ENCODE results near the gene MICAL3.
"Not testable (repeated sequence)": the region's sequence is repeated elsewhere in the genome, so short reads cannot be mapped to it uniquely, and the experiment has no call there.

The MICAL3 gene

GRCh38 chr22:17772958-17773605 is 251.3 kb downstream of the MICAL3 start:
- peak overlapping the region in 4 of 5 donors; percentile 26 to 78 (median 70) for H3K9ac ChIP-seq (ENCODE audit: low read length in 5 of 5)
- peak overlapping the region; percentile 52 to 74 (median 72) for H3K4me3 ChIP-seq (ENCODE audit: low read depth in 1 of 5, low read length in 5 of 5)
- no peaks in the 10 kb centered on the region for H3K9me3 ChIP-seq (ENCODE audit: control insufficient read depth in 5 of 5, low read length in 5 of 5)
- H3K4me1 ChIP-seq (ENCODE audit: control insufficient read depth in 5 of 5, insufficient read depth in 5 of 5, low read length in 5 of 5) = peaks cover 4 to 63% (median 43%) of the 10 kb centered on the region in 5 donors
- no peaks in the 10 kb centered on the region for H3K27me3 ChIP-seq (ENCODE audit: control insufficient read depth in 5 of 5, insufficient read depth in 4 of 5, low read length in 5 of 5)
- no peak overlapping the region for H3K27ac ChIP-seq (ENCODE audit: low read depth, low read length)
- H3K36me3 ChIP-seq (ENCODE audit: control insufficient read depth in 5 of 5, insufficient read depth in 5 of 5, low read length in 5 of 5) = no peaks in the 10 kb centered on the region

DNA sequence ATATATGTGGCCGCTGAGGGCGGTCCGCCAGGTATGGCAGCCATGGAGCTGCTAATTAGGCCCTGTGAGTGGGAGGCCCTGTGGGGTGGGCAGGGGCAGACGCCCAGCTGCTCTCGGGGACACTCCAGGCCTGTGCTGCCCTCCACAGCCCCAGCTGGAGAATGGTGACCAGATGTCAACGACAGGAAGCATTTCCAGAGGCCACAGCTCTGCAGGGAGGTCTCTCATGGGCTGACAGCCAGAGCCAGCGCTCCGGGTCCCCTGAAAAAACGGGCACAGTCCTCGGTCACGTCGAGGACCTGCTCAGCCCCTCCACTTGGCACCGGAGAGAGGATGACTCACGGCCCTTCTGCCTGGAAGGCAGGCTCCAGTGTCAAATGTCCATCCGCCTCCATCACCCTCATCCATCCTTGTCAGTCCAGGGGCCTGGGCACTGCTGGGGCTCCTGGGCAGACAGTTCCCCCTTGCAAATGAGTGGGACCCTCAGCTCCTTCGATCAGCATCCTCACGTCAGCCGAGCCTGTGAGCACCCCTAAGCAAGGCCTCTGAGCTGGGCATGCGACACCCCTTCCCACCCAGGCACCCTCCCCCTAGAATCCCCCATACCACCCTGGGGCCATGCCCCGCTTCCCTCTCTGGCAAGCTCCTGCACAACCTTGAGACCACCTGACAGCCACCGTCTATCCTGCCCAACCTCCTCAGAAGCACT is 252.0 kb downstream of the MICAL3 start:
- Histone ChIP-seq H3K27me3 (ENCODE audit: control insufficient read depth in 5 of 5, insufficient read depth in 4 of 5, low read length in 5 of 5) (no peaks in the 10 kb centered on the region), H3K4me1 (ENCODE audit: control insufficient read depth in 5 of 5, insufficient read depth in 5 of 5, low read length in 5 of 5) (peaks cover 1 to 56% (median 43%) of the 10 kb centered on the region in 5 donors), H3K9ac (ENCODE audit: low read length in 5 of 5) (no peak overlapping the region), H3K9me3 (ENCODE audit: control insufficient read depth in 5 of 5, low read length in 5 of 5) (no peaks in the 10 kb centered on the region), H3K36me3 (ENCODE audit: control insufficient read depth in 5 of 5, insufficient read depth in 5 of 5, low read length in 5 of 5) (no peaks in the 10 kb centered on the region), H3K27ac (ENCODE audit: low read depth, low read length) (no peak overlapping the region), H3K4me3 (ENCODE audit: low read depth in 1 of 5, low read length in 5 of 5) (peak overlapping the region in 2 of 5 donors; percentile 68 to 72)

DNA sequence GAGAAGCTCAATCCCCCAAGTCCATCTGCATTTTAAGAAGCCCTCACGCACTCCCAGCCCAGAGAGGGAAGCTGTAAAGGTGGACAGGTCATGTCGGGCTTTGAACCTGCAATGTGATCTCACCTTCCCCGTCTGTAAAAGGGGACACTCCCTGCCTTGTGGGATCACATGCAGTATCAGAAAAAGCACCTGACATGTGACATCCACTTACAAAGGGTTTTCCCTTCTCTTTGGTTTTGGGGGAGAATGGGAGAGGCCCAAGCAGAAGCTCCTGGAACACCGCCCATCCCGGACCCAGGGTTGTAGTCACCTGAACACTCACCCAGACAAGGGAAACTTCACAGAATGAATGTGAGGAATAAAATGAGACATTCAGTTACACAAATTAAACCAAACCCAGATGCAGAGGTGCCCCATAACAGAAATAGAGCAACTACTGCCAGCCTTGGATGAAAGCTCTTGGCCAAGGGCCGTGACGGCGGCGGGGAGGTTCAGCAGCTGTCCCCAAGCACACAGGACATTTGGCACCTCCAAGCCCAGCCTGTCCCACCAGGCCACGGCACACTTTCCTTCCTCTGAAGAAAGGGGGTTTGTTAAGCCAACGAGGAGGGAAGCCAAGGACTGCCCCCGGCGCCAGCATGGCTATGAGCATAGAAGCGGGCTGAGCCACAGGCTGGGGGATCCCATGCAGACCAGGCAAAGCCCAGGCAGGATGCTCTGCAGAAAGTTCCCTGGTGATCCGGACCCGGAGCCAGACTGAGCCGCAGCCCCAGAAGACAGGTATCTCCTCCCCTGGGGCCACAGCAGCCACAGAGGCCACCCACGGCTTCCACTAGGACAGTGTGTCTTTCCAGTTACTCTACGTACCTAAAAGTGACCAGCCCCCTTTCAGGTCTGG is 253.9 kb downstream of the MICAL3 start:
- H3K36me3 ChIP-seq (ENCODE audit: control insufficient read depth in 5 of 5, insufficient read depth in 5 of 5, low read length in 5 of 5) = no peaks in the 10 kb centered on the region
- H3K4me3 ChIP-seq (ENCODE audit: low read depth in 1 of 5, low read length in 5 of 5) = no peak overlapping the region
- H3K27me3 ChIP-seq (ENCODE audit: control insufficient read depth in 5 of 5, insufficient read depth in 4 of 5, low read length in 5 of 5) = no peaks in the 10 kb centered on the region
- H3K27ac ChIP-seq (ENCODE audit: low read depth, low read length) = no peak overlapping the region
- no peak overlapping the region for H3K9ac ChIP-seq (ENCODE audit: low read length in 5 of 5)
- H3K9me3 ChIP-seq (ENCODE audit: control insufficient read depth in 5 of 5, low read length in 5 of 5) = no peaks in the 10 kb centered on the region
- H3K4me1 ChIP-seq (ENCODE audit: control insufficient read depth in 5 of 5, insufficient read depth in 5 of 5, low read length in 5 of 5) = peaks cover 1 to 50% (median 39%) of the 10 kb centered on the region in 5 donors

DNA sequence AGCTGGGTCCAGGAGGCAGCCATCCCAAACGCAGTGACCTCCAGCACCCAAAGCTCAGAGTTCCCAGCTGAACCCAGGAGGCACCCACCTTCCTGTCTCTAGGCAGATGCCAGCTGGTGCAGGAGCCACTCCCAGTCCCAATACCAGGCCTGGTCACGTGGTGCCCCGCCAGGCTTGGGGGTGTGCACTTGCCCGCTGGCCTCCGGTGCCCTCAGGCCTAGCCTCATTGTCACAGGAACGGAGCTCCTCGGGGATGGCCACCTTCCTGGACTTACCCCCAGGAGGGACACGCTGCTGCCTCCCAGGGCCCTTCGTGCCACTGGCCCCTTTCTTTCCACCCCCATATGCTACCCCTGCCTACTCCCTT is 254.7 kb downstream of the MICAL3 start:
- no peak overlapping the region for H3K9ac ChIP-seq (ENCODE audit: low read length in 5 of 5)
- no peaks in the 10 kb centered on the region for H3K36me3 ChIP-seq (ENCODE audit: control insufficient read depth in 5 of 5, insufficient read depth in 5 of 5, low read length in 5 of 5)
- peaks cover 1 to 43% (median 33%) of the 10 kb centered on the region in 5 donors for H3K4me1 ChIP-seq (ENCODE audit: control insufficient read depth in 5 of 5, insufficient read depth in 5 of 5, low read length in 5 of 5)
- H3K27me3 ChIP-seq (ENCODE audit: control insufficient read depth in 5 of 5, insufficient read depth in 4 of 5, low read length in 5 of 5) = no peaks in the 10 kb centered on the region
- no peaks in the 10 kb centered on the region for H3K9me3 ChIP-seq (ENCODE audit: control insufficient read depth in 5 of 5, low read length in 5 of 5)
- H3K27ac ChIP-seq (ENCODE audit: low read depth, low read length) = no peak overlapping the region
- H3K4me3 ChIP-seq (ENCODE audit: low read depth in 1 of 5, low read length in 5 of 5) = no peak overlapping the region

DNA sequence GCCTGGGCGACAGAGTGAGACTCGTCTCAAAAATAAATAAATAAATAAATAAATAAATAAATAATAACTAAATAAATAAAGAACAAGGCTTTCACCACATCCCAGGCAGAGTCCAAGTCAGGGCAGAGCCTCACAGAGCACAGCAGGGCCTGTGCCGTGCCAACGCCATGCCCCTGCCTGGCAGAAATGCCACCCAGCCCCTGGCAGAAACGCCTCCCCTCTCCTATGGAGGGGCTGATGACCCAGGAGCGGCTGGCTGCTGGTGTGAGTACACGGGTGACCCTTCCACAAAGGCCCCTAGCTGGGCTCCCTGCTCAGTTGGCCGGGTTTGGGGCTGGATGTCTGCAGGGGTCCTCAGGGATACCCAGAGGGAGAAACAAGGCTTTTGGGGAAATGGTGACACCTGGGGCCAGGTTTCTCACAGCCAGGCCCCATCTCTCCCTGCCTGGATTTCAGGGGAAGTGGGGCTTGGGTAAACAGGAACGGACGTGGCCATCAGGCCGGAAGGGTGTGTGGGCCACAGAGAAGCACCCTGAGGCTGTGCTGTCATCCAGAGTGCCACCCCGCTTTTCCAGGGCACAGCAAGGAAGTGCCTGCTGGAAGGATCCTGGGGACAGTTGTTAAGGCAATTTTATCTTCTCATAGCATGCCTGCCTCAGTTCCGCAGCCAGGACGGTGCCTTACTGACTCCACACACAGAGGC is 255.2 kb downstream of the MICAL3 start:
- H3K36me3 ChIP-seq (ENCODE audit: control insufficient read depth in 5 of 5, insufficient read depth in 5 of 5, low read length in 5 of 5) = no peaks in the 10 kb centered on the region
- H3K27me3 ChIP-seq (ENCODE audit: control insufficient read depth in 5 of 5, insufficient read depth in 4 of 5, low read length in 5 of 5) = no peaks in the 10 kb centered on the region
- H3K9ac ChIP-seq (ENCODE audit: low read length in 5 of 5) = no peak overlapping the region
- no peaks in the 10 kb centered on the region for H3K9me3 ChIP-seq (ENCODE audit: control insufficient read depth in 5 of 5, low read length in 5 of 5)
- no peak overlapping the region for H3K4me3 ChIP-seq (ENCODE audit: low read depth in 1 of 5, low read length in 5 of 5)
- no peak overlapping the region for H3K27ac ChIP-seq (ENCODE audit: low read depth, low read length)
- H3K4me1 ChIP-seq (ENCODE audit: control insufficient read depth in 5 of 5, insufficient read depth in 5 of 5, low read length in 5 of 5) = peaks cover 0 to 41% (median 31%) of the 10 kb centered on the region in 5 donors

DNA sequence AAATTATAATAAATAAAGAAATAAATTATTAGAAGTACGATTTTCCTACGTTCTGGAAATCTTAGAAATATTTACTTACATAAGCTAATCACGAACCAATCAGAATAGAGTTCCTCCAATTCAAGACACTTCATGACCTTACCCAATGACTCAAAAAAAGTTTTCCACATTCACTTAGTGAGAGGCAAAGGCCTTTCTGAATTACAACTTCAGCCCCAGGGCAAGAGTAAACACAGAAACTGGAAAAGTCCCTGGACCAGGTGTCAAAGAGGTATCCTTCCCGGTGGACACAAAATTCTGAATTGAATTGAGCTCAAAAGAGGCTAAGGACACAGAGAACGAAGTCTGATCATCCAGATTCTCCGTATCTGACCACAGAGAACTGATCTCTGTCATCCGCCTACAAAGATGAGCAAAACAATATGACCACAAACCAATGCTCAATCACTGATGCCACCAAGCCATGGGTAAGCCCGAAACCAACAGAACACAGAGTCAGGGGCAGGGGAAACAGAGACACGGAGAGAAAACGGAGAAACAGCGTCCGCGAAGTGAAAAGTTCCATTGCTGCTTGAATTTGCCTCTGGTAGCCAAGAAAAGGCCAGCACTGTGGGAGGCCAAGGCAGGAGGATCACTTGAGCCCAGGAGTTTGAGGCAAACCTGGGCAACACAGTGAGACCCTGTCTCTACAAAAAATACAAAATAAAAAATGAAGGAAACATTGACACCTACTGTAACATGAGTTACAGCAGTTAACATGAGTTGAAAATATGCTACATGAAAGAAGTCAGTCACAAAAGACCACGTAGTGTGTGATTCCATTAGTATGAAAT is 256.9 kb downstream of the MICAL3 start:
- H3K9me3 ChIP-seq (ENCODE audit: control insufficient read depth in 5 of 5, low read length in 5 of 5) = no peaks in the 10 kb centered on the region
- H3K36me3 ChIP-seq (ENCODE audit: control insufficient read depth in 5 of 5, insufficient read depth in 5 of 5, low read length in 5 of 5) = no peaks in the 10 kb centered on the region
- H3K4me1 ChIP-seq (ENCODE audit: control insufficient read depth in 5 of 5, insufficient read depth in 5 of 5, low read length in 5 of 5) = peaks cover 0 to 32% (median 23%) of the 10 kb centered on the region in 5 donors
- no peaks in the 10 kb centered on the region for H3K27me3 ChIP-seq (ENCODE audit: control insufficient read depth in 5 of 5, insufficient read depth in 4 of 5, low read length in 5 of 5)
- no peak overlapping the region for H3K9ac ChIP-seq (ENCODE audit: low read length in 5 of 5)
- no peak overlapping the region for H3K27ac ChIP-seq (ENCODE audit: low read depth, low read length)
- H3K4me3 ChIP-seq (ENCODE audit: low read depth in 1 of 5, low read length in 5 of 5) = no peak overlapping the region

DNA sequence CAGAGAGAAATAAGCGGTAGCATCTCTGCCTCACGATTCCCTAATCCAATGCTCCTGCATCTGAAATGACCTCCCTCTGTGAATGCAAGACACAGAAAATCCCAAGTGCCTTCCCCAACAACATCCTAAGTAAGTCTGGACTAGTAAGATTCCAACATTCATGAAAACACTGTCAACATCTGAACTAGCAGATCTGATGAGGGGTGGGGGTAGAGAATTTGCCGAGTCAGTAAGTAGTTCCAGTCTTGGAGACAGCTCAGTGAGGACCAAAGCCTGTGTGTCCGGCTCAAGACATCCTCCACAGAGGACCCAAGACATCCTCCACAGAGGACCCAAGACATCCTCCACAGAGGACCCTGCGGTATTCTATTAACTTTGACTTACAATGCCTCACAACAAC is 259.5 kb downstream of the MICAL3 start:
- not testable (repeated sequence) for H3K9me3 ChIP-seq (ENCODE audit: control insufficient read depth in 5 of 5, low read length in 5 of 5); H3K36me3 ChIP-seq (ENCODE audit: control insufficient read depth in 5 of 5, insufficient read depth in 5 of 5, low read length in 5 of 5); H3K27me3 ChIP-seq (ENCODE audit: control insufficient read depth in 5 of 5, insufficient read depth in 4 of 5, low read length in 5 of 5); H3K4me3 ChIP-seq (ENCODE audit: low read depth in 1 of 5, low read length in 5 of 5); H3K27ac ChIP-seq (ENCODE audit: low read depth, low read length); H3K9ac ChIP-seq (ENCODE audit: low read length in 5 of 5)
- H3K4me1 ChIP-seq (ENCODE audit: control insufficient read depth in 5 of 5, insufficient read depth in 5 of 5, low read length in 5 of 5) = peaks cover 0 to 16% (median 12%) of the 10 kb centered on the region in 5 donors

GRCh38 chr22:17764036-17764435 is 260.3 kb downstream of the MICAL3 start:
- Histone ChIP-seq H3K27ac (ENCODE audit: low read depth, low read length) (no peak overlapping the region), H3K9me3 (ENCODE audit: control insufficient read depth in 5 of 5, low read length in 5 of 5) (no peaks in the 10 kb centered on the region), H3K27me3 (ENCODE audit: control insufficient read depth in 5 of 5, insufficient read depth in 4 of 5, low read length in 5 of 5) (no peaks in the 10 kb centered on the region), H3K9ac (ENCODE audit: low read length in 5 of 5) (no peak overlapping the region), H3K36me3 (ENCODE audit: control insufficient read depth in 5 of 5, insufficient read depth in 5 of 5, low read length in 5 of 5) (no peaks in the 10 kb centered on the region), H3K4me3 (ENCODE audit: low read depth in 1 of 5, low read length in 5 of 5) (no peak overlapping the region), H3K4me1 (ENCODE audit: control insufficient read depth in 5 of 5, insufficient read depth in 5 of 5, low read length in 5 of 5) (peaks cover 0 to 7% (median 5%) of the 10 kb centered on the region in 5 donors)

- H3K27ac ChIP-seq (ENCODE audit: low read depth, low read length); H3K4me3 ChIP-seq (ENCODE audit: low read depth in 1 of 5, low read length in 5 of 5); H3K36me3 ChIP-seq (ENCODE audit: control insufficient read depth in 5 of 5, insufficient read depth in 5 of 5, low read length in 5 of 5); H3K4me1 ChIP-seq (ENCODE audit: control insufficient read depth in 5 of 5, insufficient read depth in 5 of 5, low read length in 5 of 5); H3K9ac ChIP-seq (ENCODE audit: low read length in 5 of 5); H3K27me3 ChIP-seq (ENCODE audit: control insufficient read depth in 5 of 5, insufficient read depth in 4 of 5, low read length in 5 of 5); H3K9me3 ChIP-seq (ENCODE audit: control insufficient read depth in 5 of 5, low read length in 5 of 5): not testable (repeated sequence)
These were observed 260.9 kb downstream of the MICAL3 start for GRCh38 chr22:17763442-17763841.
